ENCODE data around the gene POLR2E.

DNA sequence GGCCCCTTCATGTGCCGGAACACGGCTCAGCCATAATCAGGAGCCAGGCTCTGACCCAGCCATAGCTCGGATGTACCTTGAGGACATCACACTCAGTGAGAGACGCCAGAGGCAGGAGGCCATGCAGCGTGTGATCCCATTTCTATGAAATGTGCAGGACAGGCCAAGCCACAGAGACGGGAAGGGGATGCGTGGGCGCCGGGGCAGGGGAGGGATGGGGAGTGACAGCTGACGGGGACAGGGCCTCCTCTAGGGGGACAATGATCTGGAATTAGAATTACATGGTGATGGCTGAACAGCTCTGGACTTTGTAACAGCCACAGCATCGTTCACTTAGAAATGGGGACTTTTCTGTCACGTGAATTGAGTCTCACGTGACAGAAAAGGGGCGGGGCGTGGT is 44.0 kb upstream of the POLR2E start:
- TF ChIP-seq, protein P1, sequence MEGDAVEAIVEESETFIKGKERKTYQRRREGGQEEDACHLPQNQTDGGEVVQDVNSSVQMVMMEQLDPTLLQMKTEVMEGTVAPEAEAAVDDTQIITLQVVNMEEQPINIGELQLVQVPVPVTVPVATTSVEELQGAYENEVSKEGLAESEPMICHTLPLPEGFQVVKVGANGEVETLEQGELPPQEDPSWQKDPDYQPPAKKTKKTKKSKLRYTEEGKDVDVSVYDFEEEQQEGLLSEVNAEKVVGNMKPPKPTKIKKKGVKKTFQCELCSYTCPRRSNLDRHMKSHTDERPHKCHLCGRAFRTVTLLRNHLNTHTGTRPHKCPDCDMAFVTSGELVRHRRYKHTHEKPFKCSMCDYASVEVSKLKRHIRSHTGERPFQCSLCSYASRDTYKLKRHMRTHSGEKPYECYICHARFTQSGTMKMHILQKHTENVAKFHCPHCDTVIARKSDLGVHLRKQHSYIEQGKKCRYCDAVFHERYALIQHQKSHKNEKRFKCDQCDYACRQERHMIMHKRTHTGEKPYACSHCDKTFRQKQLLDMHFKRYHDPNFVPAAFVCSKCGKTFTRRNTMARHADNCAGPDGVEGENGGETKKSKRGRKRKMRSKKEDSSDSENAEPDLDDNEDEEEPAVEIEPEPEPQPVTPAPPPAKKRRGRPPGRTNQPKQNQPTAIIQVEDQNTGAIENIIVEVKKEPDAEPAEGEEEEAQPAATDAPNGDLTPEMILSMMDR (IDR thresholded peaks at IDR 0.05; ENCODE audit: low read depth, low read length, missing input control): no peak
- TF ChIP-seq, protein P2, sequence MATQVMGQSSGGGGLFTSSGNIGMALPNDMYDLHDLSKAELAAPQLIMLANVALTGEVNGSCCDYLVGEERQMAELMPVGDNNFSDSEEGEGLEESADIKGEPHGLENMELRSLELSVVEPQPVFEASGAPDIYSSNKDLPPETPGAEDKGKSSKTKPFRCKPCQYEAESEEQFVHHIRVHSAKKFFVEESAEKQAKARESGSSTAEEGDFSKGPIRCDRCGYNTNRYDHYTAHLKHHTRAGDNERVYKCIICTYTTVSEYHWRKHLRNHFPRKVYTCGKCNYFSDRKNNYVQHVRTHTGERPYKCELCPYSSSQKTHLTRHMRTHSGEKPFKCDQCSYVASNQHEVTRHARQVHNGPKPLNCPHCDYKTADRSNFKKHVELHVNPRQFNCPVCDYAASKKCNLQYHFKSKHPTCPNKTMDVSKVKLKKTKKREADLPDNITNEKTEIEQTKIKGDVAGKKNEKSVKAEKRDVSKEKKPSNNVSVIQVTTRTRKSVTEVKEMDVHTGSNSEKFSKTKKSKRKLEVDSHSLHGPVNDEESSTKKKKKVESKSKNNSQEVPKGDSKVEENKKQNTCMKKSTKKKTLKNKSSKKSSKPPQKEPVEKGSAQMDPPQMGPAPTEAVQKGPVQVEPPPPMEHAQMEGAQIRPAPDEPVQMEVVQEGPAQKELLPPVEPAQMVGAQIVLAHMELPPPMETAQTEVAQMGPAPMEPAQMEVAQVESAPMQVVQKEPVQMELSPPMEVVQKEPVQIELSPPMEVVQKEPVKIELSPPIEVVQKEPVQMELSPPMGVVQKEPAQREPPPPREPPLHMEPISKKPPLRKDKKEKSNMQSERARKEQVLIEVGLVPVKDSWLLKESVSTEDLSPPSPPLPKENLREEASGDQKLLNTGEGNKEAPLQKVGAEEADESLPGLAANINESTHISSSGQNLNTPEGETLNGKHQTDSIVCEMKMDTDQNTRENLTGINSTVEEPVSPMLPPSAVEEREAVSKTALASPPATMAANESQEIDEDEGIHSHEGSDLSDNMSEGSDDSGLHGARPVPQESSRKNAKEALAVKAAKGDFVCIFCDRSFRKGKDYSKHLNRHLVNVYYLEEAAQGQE (IDR thresholded peaks at IDR 0.05): no peak
- TF ChIP-seq FOXA1 (IDR thresholded peaks at IDR 0.05) (no peak), TAF1 (conservative IDR thresholded peaks at IDR 0.05) (no peak), RAD21 (IDR thresholded peaks at IDR 0.05) (no peak)
